ENCODE results near the gene ANO10. TPM values are rescaled to one million over a fixed set of nuclear protein-coding genes. Genes with fewer than 3 reads are reported as not detected.
"Not testable (repeated sequence)": the region's sequence is repeated elsewhere in the genome, so short reads cannot be mapped to it uniquely, and the experiment has no call there.

The ANO10 gene
- total and polyA plus RNA-seq, 2 of the 8 experiments (the other 6 are each of a cell fraction or from before 2014, with no cell fraction given) = 38.0 to 53.2 TPM

DNA sequence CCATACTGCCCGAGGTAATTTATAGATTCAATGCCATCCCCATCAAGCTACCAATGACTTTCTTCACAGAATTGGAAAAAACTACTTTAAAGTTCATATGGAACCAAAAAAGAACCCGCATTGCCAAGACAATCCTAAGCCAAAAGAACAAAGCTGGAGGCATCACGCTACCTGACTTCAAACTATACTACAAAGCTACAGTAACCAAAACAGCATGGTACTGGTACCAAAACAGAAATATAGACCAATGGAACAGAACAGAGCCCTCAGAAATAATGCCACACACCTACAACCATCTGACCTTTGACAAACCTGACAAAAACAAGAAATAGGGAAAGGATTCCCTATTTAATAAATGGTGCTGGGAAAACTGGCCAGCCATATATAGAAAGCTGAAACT lies 25.6 kb downstream of the ANO10 start:
- CTCF ChIA-PET (ENCODE audit: partially characterized antibody); H3K79me1 ChIP-seq (ENCODE audit: low read depth, low read length); H3K27me3 ChIP-seq (replicated peaks in 1 of 4; ENCODE audit: control insufficient read depth in 3 of 4, extremely low read depth in 1 of 4, insufficient read depth in 3 of 4, low read length in 3 of 4); H3K27ac ChIP-seq (ENCODE audit: low read depth, low read length); H2AK5ac ChIP-seq (ENCODE audit: low read depth, low read length); DNase-seq (ENCODE audit: low read depth in 1 of 2, low spot score in 2 of 2); H4K5ac ChIP-seq (ENCODE audit: insufficient read length, low read depth, low read length); H3K9ac ChIP-seq (replicated peaks in 1 of 4; ENCODE audit: extremely low read depth in 1 of 4, low read depth in 3 of 4, low read length in 3 of 4); H3K4me2 ChIP-seq (ENCODE audit: insufficient read depth in 1 of 2, low read depth in 2 of 2, low read length in 2 of 2); H4K20me1 ChIP-seq (replicated peaks in 1 of 2; ENCODE audit: control insufficient read depth in 1 of 2, insufficient read depth in 2 of 2, low read length in 2 of 2); H3K14ac ChIP-seq (ENCODE audit: insufficient read length); H3K56ac ChIP-seq (replicated peaks; ENCODE audit: insufficient read length, low read depth, low read length); H3K79me2 ChIP-seq (ENCODE audit: control insufficient read depth in 1 of 2, insufficient read depth in 2 of 2, low read length in 2 of 2); H2BK5ac ChIP-seq (ENCODE audit: low read depth, low read length); H4K91ac ChIP-seq (replicated peaks; ENCODE audit: insufficient read length, low read length); H3K18ac ChIP-seq (ENCODE audit: extremely low read depth, low read length); H3K4me1 ChIP-seq (replicated peaks in 1 of 4; ENCODE audit: control insufficient read depth in 3 of 4, insufficient read depth in 4 of 4, low read length in 3 of 4); H2BK20ac ChIP-seq (ENCODE audit: low read length); H2BK12ac ChIP-seq (ENCODE audit: low read depth, low read length); H2BK15ac ChIP-seq (ENCODE audit: low read length); H3K23me2 ChIP-seq (ENCODE audit: low read depth, low read length); FAIRE-seq; H3K4ac ChIP-seq (replicated peaks; ENCODE audit: insufficient read length, low read depth, low read length); POLR2A ChIA-PET (ENCODE audit: partially characterized antibody); H3K23ac ChIP-seq (ENCODE audit: insufficient read length); H2AFZ ChIP-seq (ENCODE audit: low read length); H3K4me3 ChIP-seq (ENCODE audit: extremely low read depth in 1 of 4, insufficient read depth in 2 of 4, low read depth in 3 of 4, low read length in 4 of 4); H2BK120ac ChIP-seq (replicated peaks; ENCODE audit: low read depth, low read length); H4K8ac ChIP-seq (ENCODE audit: extremely low read depth, insufficient read depth, low read length): not testable (repeated sequence)
- Histone ChIP-seq H3K9me3 (ENCODE audit: insufficient read depth in 2 of 2, low read depth in 1 of 2, low read length in 1 of 2) (peaks cover 9 to 12% of the 10 kb centered on the region in 2 experiments), H3K36me3 (ENCODE audit: control insufficient read depth in 2 of 4, insufficient read depth in 4 of 4, low read length in 3 of 4) (peaks cover 0 to 22% (median 8%) of the 10 kb centered on the region in 4 experiments; a peak in 5 of 8 replicates)
- WGBS, 2 experiments (ENCODE audit: extremely low coverage in 1 of 2, insufficient coverage in 1 of 2, insufficient read length in 1 of 2, insufficient replicate concordance in 2 of 2, low coverage in 1 of 2, low lambda C conversion rate in 2 of 2, missing lambda C conversion rate in 1 of 2) = 100% methylated on average over 1 of the region's 3 CpGs; no CpG with 5 or more reads in 1 of the 2 experiments

GRCh38 chr3:43595280-43595679 lies 26.5 kb downstream of the ANO10 start:
- H4K5ac ChIP-seq (ENCODE audit: insufficient read length, low read depth, low read length); FAIRE-seq; DNase-seq (ENCODE audit: low read depth in 1 of 2, low spot score in 2 of 2); H2BK15ac ChIP-seq (ENCODE audit: low read length); H3K4me3 ChIP-seq (ENCODE audit: extremely low read depth in 1 of 4, insufficient read depth in 2 of 4, low read depth in 3 of 4, low read length in 4 of 4); CTCF ChIA-PET (ENCODE audit: partially characterized antibody); H3K79me2 ChIP-seq (ENCODE audit: control insufficient read depth in 1 of 2, insufficient read depth in 2 of 2, low read length in 2 of 2); H3K56ac ChIP-seq (replicated peaks; ENCODE audit: insufficient read length, low read depth, low read length); H3K27ac ChIP-seq (ENCODE audit: low read depth, low read length); H3K4me1 ChIP-seq (replicated peaks in 1 of 4; ENCODE audit: control insufficient read depth in 3 of 4, insufficient read depth in 4 of 4, low read length in 3 of 4); H4K20me1 ChIP-seq (replicated peaks in 1 of 2; ENCODE audit: control insufficient read depth in 1 of 2, insufficient read depth in 2 of 2, low read length in 2 of 2); H3K14ac ChIP-seq (ENCODE audit: insufficient read length); H2AK5ac ChIP-seq (ENCODE audit: low read depth, low read length); H2AFZ ChIP-seq (ENCODE audit: low read length); H3K23me2 ChIP-seq (ENCODE audit: low read depth, low read length); H2BK20ac ChIP-seq (ENCODE audit: low read length); H2BK5ac ChIP-seq (ENCODE audit: low read depth, low read length); H3K23ac ChIP-seq (ENCODE audit: insufficient read length); H3K4ac ChIP-seq (replicated peaks; ENCODE audit: insufficient read length, low read depth, low read length); H3K4me2 ChIP-seq (ENCODE audit: insufficient read depth in 1 of 2, low read depth in 2 of 2, low read length in 2 of 2); POLR2A ChIA-PET (ENCODE audit: partially characterized antibody); H4K91ac ChIP-seq (replicated peaks; ENCODE audit: insufficient read length, low read length); H2BK12ac ChIP-seq (ENCODE audit: low read depth, low read length); H2BK120ac ChIP-seq (replicated peaks; ENCODE audit: low read depth, low read length); H4K8ac ChIP-seq (ENCODE audit: extremely low read depth, insufficient read depth, low read length); H3K79me1 ChIP-seq (ENCODE audit: low read depth, low read length); H3K9ac ChIP-seq (replicated peaks in 1 of 4; ENCODE audit: extremely low read depth in 1 of 4, low read depth in 3 of 4, low read length in 3 of 4); H3K18ac ChIP-seq (ENCODE audit: extremely low read depth, low read length); H3K27me3 ChIP-seq (replicated peaks in 1 of 4; ENCODE audit: control insufficient read depth in 3 of 4, extremely low read depth in 1 of 4, insufficient read depth in 3 of 4, low read length in 3 of 4): not testable (repeated sequence)
- 87% methylated on average over 3 of the region's 3 CpGs; no CpG with 5 or more reads in 1 of the 2 experiments for WGBS, 2 experiments (ENCODE audit: extremely low coverage in 1 of 2, insufficient coverage in 1 of 2, insufficient read length in 1 of 2, insufficient replicate concordance in 2 of 2, low coverage in 1 of 2, low lambda C conversion rate in 2 of 2, missing lambda C conversion rate in 1 of 2)
- Histone ChIP-seq H3K36me3 (ENCODE audit: control insufficient read depth in 2 of 4, insufficient read depth in 4 of 4, low read length in 3 of 4) (peaks cover 0 to 30% (median 9%) of the 10 kb centered on the region in 4 experiments; a peak in 5 of 8 replicates), H3K9me3 (ENCODE audit: insufficient read depth in 2 of 2, low read depth in 1 of 2, low read length in 1 of 2) (peaks cover 11 to 15% of the 10 kb centered on the region in 2 experiments)

All from H1 (cell line).